HG03442 (cell line): Measurements from ENCODE around the gene PRCD.
"Not testable (repeated sequence)": the region's sequence is repeated elsewhere in the genome, so short reads cannot be mapped to it uniquely, and the experiment has no call there.

Experiments
- ATAC-seq: cut with Tn5 transposase; IDR thresholded peaks from one replicate; pipeline ENCODE4 v1.9.1; 2021; ENCODE audit warnings: mild to moderate bottlenecking, moderate library complexity; ENCODE audit not compliant: unreplicated experiment

Gene PRCD

GRCh38 chr17:76502341-76503211 lies 37.3 kb upstream of the PRCD start:
- no peak for ATAC-seq

- no peak for ATAC-seq
Observed at GRCh38 chr17:76504117-76504516, 35.7 kb upstream of the PRCD start.

DNA sequence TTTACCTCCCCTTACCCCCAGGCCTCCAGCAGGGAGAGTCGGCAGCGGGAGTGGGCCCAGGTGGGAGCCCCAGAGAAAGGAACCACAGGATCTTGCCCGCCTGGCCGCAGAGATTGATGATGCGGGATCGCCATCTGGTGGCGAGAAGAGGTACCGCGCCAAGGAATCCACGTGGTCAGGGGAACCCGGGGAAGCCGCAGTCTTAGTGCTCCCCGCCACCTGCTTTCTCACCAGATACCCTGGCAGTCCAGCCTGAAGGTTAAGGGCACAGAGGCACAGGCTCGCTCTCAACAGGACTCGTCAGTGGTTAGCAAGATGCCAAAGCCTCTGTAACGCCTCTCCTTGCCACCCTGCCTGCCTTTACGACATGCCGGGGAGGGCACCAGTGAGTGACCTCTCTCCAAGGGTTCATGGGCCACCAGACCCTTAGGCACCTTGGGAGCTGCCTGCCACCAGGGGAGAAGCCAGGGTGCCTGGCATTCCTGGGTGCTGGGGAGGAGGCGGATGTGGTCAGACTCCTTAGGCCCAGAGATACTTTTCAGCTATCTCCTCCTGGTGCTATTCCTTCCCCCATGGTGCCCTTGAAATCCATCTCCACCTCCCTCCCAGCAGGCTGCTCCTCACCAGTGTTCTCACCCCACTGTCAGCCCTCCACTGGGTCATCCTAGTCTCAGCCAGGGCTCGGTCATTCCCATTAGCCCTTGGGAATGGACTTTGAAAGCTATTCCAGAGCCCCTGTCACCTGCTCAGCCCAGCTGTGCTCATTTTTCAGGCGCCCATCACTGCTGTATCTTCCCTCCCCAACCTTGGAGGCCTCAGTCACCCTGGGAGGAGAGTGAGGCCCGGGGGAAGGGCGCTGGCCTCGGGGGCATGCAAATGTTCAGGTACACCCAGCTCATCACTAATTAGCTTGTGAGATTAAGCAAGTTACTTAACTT lies 33.2 kb upstream of the PRCD start:
- ATAC-seq = no peak

DNA sequence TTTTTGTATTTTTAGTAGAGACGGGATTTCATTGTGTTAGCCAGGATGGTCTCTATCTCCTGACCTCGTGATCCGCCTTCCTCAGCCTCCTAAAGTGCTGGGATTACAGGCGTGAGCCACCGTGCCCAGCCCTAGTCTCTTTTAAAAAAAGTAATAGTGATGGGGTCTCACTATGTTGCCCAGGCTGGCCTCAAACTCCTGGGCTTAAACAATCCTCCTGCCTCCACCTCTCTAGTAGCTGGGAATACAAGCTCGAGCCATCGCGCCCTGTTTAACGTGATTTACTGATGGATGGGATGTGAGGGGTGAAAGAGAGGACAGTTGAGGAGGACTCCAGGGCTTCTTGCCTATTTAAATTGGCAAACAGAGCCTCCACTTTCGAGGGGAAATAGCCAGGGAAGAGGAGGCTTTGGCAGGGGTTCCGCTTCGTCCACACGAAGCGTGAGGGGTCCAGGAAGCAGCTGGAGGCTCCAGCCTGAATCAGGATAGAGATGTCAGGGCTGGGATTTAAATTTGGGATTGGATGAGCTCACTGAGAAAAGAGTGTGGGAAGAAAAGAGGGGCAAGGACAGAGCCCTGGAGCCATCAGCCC lies 31.3 kb upstream of the PRCD start:
- ATAC-seq = not testable (repeated sequence)

GRCh38 chr17:76510831-76511244 lies 29.0 kb upstream of the PRCD start:
- ATAC-seq = no peak

DNA sequence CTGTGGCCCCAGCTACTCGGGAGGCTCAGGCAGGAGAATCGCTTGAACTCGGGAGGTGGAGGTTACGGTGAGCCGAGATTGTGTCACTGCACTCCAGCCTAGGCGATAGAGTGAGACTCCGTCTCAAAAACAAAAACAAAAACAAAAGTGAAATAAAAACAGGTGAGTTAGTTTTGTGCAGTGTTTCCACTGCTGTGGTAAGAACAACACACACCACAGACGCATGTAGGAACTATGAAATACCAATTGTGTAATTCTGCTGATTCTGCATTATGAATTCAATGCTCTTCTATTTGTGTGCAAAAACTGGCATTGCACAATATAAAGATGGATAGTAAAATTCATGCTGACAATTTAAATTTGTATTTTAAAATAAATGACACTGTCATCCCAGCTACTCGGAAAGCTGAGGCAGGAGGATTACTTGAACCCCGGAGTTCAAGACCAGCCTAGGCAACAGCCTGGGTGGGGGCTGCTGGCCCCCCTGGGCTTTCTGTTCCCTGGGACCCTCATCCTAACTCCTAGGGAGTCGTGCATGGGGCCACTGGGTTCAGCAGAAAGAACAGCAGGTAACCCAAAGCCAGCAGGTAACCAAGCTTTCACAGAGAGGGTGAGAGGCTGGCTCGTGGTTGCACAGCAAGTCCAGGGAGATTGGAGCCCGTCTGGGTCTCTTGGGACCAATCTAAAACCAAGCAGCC lies 28.0 kb upstream of the PRCD start:
- no peak for ATAC-seq

GRCh38 chr17:76512366-76513305 lies 27.2 kb upstream of the PRCD start:
- ATAC-seq = no peak

DNA sequence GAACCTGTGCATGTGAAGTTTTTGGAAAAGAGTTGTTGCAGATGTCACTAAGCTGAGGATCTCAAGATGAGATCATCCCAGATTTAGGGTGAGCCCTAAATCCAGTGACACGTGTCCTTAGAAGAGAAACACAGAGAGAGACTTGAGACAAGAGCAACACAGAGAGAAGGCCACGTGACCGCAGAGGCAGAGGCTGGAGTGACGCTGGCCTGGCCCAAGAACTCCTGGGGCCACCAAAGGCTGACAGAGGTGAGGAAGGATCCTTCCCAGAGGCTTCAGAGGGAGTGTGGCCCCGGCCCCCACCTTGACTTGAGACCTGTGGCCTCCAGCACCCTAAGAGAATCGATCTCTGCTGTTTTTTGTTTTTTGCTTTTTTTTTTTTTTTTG lies 26.5 kb upstream of the PRCD start:
- no peak for ATAC-seq

- not testable (repeated sequence) for ATAC-seq
Observed at GRCh38 chr17:76514355-76514754, 25.5 kb upstream of the PRCD start.

DNA sequence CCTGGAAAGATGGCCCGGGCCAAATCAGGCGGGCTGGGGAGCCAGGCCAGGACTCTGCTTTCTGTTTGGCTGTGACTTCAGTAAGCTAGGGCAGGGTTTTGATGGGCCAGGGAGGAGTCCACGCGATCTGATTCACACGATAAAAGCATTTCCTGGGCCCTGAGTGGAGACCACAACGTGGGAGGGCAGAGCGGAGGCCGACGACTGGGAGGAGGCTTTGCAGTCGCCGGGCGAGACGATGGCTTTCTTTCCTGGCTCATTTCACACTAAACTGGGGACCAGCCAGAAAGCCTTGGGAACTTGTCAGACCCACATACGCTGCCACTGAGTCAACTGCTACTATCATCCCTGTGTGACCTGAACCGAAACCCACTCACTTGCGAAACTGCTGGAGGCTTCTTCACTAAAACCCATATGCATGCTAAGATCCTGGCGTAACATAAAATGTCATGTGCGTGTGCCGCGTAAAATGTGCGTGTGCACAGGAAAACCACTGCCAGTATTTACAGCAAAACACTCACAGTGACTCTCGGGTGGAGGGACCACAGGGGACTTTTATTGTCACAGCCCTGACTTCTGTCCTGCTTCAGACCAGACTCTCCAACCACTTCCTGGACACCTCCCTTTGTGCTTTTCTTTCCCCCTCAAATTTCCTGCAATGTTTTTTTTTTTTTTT lies 24.4 kb upstream of the PRCD start:
- ATAC-seq = peak; percentile 49

DNA sequence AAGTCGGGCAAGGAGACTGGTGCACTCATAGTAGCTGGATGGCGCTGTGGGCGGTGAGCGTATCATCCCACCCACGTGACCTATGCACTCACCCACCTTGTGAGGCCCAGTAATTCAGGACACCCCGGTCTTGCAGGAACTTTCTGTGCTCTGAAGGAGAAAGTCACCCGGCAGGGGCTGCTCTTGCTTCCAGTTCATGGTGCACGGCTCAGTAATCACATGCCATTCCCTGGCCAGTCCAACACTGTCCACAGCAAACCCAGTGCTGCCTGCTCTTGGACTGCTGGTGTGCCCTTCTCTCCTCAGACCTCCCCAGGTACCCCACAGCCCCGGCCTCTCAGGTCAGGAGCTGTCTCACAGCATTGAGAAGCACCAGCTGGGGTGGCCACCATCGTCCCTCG lies 22.2 kb upstream of the PRCD start:
- no peak for ATAC-seq

DNA sequence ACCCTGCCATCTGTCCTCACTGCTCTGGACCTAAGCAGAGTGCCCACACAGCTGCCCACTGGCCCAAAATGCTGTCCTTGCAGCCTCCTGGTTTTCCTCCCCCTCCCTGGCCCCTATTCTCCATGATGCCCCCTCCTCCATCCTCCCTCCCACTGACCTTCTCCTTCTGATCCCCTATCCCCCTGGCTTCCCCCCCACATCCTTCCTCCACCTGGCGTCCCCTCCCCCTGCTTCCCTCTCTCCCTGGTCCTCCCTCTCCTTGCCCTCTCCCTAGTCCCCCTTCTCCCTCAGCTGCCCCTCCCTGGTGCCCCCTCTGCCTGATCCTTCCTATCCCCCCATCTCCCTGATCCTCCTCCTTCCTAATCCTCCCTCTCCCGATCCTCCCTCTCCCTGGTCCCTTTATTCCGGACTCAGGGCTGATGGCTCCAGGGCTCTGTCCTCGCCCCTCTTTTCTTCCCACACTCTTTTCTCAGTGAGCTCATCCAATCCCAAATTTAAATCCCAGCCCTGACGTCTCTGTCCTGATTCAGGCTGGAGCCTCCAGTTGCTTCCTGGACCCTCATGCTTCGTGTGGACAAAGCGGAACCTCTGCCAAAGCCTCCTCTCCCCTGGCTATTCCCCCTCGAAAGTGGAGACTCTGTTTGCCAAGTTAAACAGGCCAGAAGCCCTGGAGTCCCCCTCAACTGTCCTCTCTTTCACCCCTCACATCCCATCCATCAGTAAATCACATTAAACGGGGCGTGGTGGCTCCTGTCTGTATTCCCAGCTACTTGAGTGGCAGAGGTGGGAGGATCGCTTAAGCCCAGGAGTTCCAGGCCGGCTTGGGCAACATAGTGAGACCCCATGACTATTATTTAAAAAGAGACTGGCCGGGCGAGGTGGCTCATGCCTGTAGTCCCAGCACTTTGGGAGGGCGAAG lies 20.5 kb upstream of the PRCD start:
- no peak for ATAC-seq

DNA sequence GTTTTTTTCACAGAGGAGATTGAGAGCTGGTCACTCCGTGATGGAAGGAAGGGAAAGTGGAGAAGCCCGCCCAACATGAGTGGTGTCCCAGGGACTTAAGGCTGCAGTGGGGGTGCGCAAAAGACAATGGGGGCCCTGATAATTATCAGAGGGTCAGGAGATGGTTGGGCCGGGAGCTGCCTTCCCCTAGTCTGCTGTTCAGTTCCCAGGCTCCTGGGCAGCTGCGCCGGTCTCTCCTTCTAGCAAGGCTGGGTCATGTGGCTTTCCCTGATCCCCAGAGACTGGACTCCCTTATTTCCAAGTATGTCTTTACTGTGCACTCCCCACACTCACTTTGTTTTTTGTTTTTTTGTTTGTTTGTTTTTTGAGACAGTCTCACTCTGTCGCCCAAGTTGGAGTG lies 18.6 kb upstream of the PRCD start:
- ATAC-seq = no peak

GRCh38 chr17:76521683-76522082 lies 18.2 kb upstream of the PRCD start:
- ATAC-seq = not testable (repeated sequence)

DNA sequence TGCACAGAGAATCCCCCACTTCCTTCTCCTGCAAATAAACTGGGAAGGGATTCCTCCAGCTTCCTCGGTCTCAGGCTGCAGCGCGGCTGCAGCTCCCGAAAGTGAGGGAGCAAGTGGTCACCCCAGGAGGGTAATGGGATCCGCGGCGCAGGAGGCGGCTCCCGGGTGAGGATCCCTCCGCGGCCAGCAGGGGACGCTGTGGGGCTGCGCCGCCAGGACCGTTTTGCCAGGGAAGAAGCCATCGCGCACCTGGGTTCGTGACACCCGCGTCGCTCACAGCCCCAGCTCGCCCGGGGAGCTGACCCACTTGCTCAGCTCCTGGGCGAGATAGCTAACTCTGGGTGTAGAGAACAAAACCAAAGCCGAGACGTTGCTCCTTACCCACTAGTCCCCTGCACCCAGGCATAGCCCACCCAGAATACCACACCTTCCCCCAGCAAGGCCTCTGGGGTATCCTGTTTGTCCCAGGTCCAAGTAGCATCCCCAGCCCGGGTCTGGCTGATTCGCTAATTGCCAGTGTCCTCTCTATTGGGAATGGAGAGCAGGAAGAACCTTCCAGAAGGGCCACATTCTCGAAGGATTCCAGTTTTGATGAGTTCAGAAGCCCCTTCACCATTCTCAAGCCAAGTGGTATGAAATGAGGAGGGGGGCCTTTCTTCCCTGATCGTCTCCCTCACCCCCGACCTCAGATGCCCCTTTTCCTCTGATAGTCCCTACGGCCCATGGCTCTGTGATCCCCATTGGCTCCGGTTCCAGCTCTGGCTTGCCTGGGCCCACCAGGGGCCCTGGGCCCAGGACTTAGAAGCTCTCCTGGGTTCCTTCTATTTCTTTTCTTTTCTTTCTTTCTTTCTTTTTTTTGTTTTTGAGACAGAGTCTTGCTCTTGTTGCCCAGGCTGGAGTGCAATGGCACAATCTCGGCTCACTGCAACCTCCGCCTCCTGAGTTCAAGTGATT lies 16.5 kb upstream of the PRCD start:
- ATAC-seq = no peak

DNA sequence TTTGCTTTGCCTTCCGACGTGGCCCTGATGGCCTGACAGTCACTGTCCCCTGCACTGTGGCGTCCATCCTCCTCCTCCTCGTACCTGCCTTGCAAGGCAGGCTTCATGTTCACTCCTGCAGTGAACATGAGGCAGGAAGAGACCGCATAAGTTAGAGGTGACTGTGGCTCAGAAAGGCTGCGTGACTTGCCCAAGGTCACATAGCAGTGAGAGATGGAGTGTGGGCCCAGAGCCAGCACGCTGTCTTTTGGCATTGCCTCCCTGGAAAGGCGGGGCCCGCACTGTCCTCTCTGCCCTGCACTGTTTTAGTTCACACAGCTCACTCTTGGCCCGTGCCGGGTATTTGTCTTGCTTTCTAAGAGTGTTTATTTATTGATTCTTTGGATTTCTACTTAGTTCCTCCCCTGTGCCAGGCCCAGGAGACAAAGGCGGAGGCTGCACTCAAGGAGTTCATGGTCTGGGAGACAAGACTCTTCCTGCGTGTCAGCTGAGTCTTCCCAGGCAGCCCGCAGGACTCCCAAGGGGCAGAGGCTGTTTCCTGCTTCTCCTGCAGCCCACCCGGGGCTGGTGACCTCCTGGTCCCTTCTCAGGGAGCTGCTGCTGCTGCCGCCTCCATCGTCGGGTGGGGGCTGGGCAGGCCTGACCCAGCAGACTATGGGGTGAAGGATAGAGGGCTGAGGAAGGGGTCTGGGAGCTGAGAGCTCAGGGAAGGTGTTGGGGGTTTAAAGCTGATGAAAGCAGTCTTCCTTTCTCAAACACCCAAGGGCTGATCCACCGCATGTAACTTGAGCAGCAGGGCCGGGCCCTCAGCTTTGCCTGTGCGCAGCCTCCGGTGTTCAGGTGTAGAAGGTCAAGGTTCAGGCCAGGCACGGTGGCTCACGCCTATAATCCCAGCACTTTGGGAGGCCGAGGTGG lies 15.0 kb upstream of the PRCD start:
- no peak for ATAC-seq
